Activated T-helper 1 cell treated with anti-CD3 and anti-CD28 coated beads, Interleukin-12 subunit alpha, Interleukin-12 subunit beta, Interleukin-2, Interleukin-4 antibody, amounts not matched to agents 30 ng/mL and 10 ng/mL and 1 ng/mL, durations not matched to agents 14 hours and 24 hours and 36 hours (primary cell): ENCODE measurements around the gene GRIK4. TPM values are rescaled to one million over a fixed set of nuclear protein-coding genes. Genes with fewer than 3 reads are reported as not detected.

Source experiments
- DNase-seq: peaks from one replicate; pipeline ENCODE4 v3.0.0; 2021; ENCODE audit warnings: low spot score
- H3K27ac Mint-ChIP-seq: one replicate; pipeline ENCODE4 v1.8.0; 2021; ENCODE audit warnings: mild to moderate bottlenecking, mixed read lengths
- H3K27me3 Mint-ChIP-seq: one replicate; pipeline ENCODE4 v1.8.0; 2022; ENCODE audit warnings: mild to moderate bottlenecking, moderate library complexity, mixed read lengths; ENCODE audit not compliant: insufficient read depth
- H3K36me3 Mint-ChIP-seq: one replicate; pipeline ENCODE4 v1.8.0; 2021; ENCODE audit warnings: low read depth, mixed read lengths
- H3K4me1 Mint-ChIP-seq: one replicate; pipeline ENCODE4 v1.8.0; 2021; ENCODE audit warnings: low read depth, mixed read lengths
- H3K4me3 Mint-ChIP-seq: one replicate; pipeline ENCODE4 v1.8.0; 2021; ENCODE audit warnings: mild to moderate bottlenecking, moderate library complexity, mixed read lengths
- H3K9me3 Mint-ChIP-seq: one replicate; pipeline ENCODE4 v1.8.0; 2021; ENCODE audit warnings: mixed read lengths
- intact Hi-C: fragments of 100-400 bp; cut with micrococcal nuclease; formaldehyde crosslinking; loops from one replicate; pipeline ENCODE4 v1.15.1; 2024
- total RNA-seq: library from RNA; stranded (reverse); gene quantifications from 2 replicates; pipeline ENCODE4 v1.2.3, GENCODE V29; 2022

The GRIK4 gene
- total RNA-seq, 1 donor from 2014 or later: 0.16 TPM

- no peak overlapping the region for H3K27ac Mint-ChIP-seq
- H3K36me3 Mint-ChIP-seq: no peaks in the 10 kb centered on the region
- intact Hi-C loops: no loop called here
- no peak for DNase-seq
- H3K27me3 Mint-ChIP-seq: peaks cover 15% of the 10 kb centered on the region
- H3K4me1 Mint-ChIP-seq: no peaks in the 10 kb centered on the region
- H3K9me3 Mint-ChIP-seq: no peaks in the 10 kb centered on the region
- H3K4me3 Mint-ChIP-seq: no peak overlapping the region
Observed at GRCh38 chr11:120814531-120815318, 303.2 kb downstream of the GRIK4 start.

- intact Hi-C loops: no loop called here
- H3K27ac Mint-ChIP-seq: no peak overlapping the region
Observed at GRCh38 chr11:120815319-120816100, 304.0 kb downstream of the GRIK4 start.

GRCh38 chr11:120816176-120816575, 304.6 kb downstream of the GRIK4 start:
- H3K4me1 Mint-ChIP-seq: no peaks in the 10 kb centered on the region
- DNase-seq: no peak
- H3K27ac Mint-ChIP-seq: no peak overlapping the region
- no peak overlapping the region for H3K4me3 Mint-ChIP-seq
- no peaks in the 10 kb centered on the region for H3K9me3 Mint-ChIP-seq
- no peaks in the 10 kb centered on the region for H3K36me3 Mint-ChIP-seq
- intact Hi-C loops: no loop called here
- peaks cover 15% of the 10 kb centered on the region for H3K27me3 Mint-ChIP-seq

More at GRCh38 chr11:120815319-120816100, 304.0 kb downstream of the GRIK4 start:
- peaks cover 15% of the 10 kb centered on the region for H3K27me3 Mint-ChIP-seq
- H3K4me3 Mint-ChIP-seq: no peak overlapping the region
- H3K36me3 Mint-ChIP-seq: no peaks in the 10 kb centered on the region
- H3K9me3 Mint-ChIP-seq: no peaks in the 10 kb centered on the region
- no peak for DNase-seq
- no peaks in the 10 kb centered on the region for H3K4me1 Mint-ChIP-seq

- Mint-ChIP-seq H3K36me3 (no peaks in the 10 kb centered on the region), H3K27me3 (peaks cover 15% of the 10 kb centered on the region), H3K9me3 (no peaks in the 10 kb centered on the region), H3K4me3 (no peak overlapping the region), H3K27ac (no peak overlapping the region), H3K4me1 (no peaks in the 10 kb centered on the region)
- intact Hi-C loops: no loop called here
- no peak for DNase-seq
Observed at GRCh38 chr11:120816711-120817110, 305.2 kb downstream of the GRIK4 start.

- Mint-ChIP-seq H3K9me3 (no peaks in the 10 kb centered on the region), H3K36me3 (no peaks in the 10 kb centered on the region), H3K4me1 (no peaks in the 10 kb centered on the region), H3K27ac (no peak overlapping the region), H3K27me3 (peaks cover 15% of the 10 kb centered on the region), H3K4me3 (no peak overlapping the region)
- no peak for DNase-seq
- intact Hi-C loops: no loop called here
Observed at GRCh38 chr11:120817158-120817557, 305.6 kb downstream of the GRIK4 start.

- Mint-ChIP-seq H3K9me3 (no peaks in the 10 kb centered on the region), H3K4me1 (no peaks in the 10 kb centered on the region), H3K36me3 (no peaks in the 10 kb centered on the region), H3K4me3 (no peak overlapping the region), H3K27ac (no peak overlapping the region), H3K27me3 (peaks cover 15% of the 10 kb centered on the region)
- no peak for DNase-seq
- intact Hi-C loops: no loop called here
Observed at GRCh38 chr11:120818097-120818496, 306.5 kb downstream of the GRIK4 start.

- H3K36me3 Mint-ChIP-seq: no peaks in the 10 kb centered on the region
- H3K4me3 Mint-ChIP-seq: no peak overlapping the region
- no peaks in the 10 kb centered on the region for H3K4me1 Mint-ChIP-seq
- H3K27ac Mint-ChIP-seq: no peak overlapping the region
- intact Hi-C loops: no loop called here
- H3K9me3 Mint-ChIP-seq: no peaks in the 10 kb centered on the region
- peaks cover 15% of the 10 kb centered on the region for H3K27me3 Mint-ChIP-seq
- DNase-seq: no peak
Observed at GRCh38 chr11:120819003-120819402, 307.5 kb downstream of the GRIK4 start.

GRCh38 chr11:120819437-120820365, 308.2 kb downstream of the GRIK4 start:
- H3K27me3 Mint-ChIP-seq: peaks cover 15% of the 10 kb centered on the region
- no peaks in the 10 kb centered on the region for H3K36me3 Mint-ChIP-seq
- intact Hi-C loops: no loop called here
- no peaks in the 10 kb centered on the region for H3K9me3 Mint-ChIP-seq
- H3K27ac Mint-ChIP-seq: no peak overlapping the region
- DNase-seq: no peak
- H3K4me1 Mint-ChIP-seq: no peaks in the 10 kb centered on the region
- no peak overlapping the region for H3K4me3 Mint-ChIP-seq

- Mint-ChIP-seq H3K27ac (no peak overlapping the region), H3K36me3 (no peaks in the 10 kb centered on the region), H3K9me3 (no peaks in the 10 kb centered on the region), H3K4me3 (no peak overlapping the region), H3K27me3 (peaks cover 10% of the 10 kb centered on the region), H3K4me1 (no peaks in the 10 kb centered on the region)
- no peak for DNase-seq
- intact Hi-C loops: no loop called here
Observed at GRCh38 chr11:120823159-120823558, 311.6 kb downstream of the GRIK4 start.

- intact Hi-C loops: no loop called here
- no peak for DNase-seq
- H3K27ac Mint-ChIP-seq: no peak overlapping the region
- H3K9me3 Mint-ChIP-seq: no peaks in the 10 kb centered on the region
- no peaks in the 10 kb centered on the region for H3K36me3 Mint-ChIP-seq
- no peak overlapping the region for H3K4me3 Mint-ChIP-seq
- no peaks in the 10 kb centered on the region for H3K4me1 Mint-ChIP-seq
- peaks cover 7% of the 10 kb centered on the region for H3K27me3 Mint-ChIP-seq
Observed at GRCh38 chr11:120824242-120824641, 312.7 kb downstream of the GRIK4 start.

GRCh38 chr11:120827198-120827597, 315.6 kb downstream of the GRIK4 start:
- intact Hi-C loops: no loop called here
- Mint-ChIP-seq H3K27ac (no peak overlapping the region), H3K9me3 (no peaks in the 10 kb centered on the region), H3K4me1 (no peaks in the 10 kb centered on the region), H3K36me3 (no peaks in the 10 kb centered on the region), H3K27me3 (peaks cover 2% of the 10 kb centered on the region), H3K4me3 (no peak overlapping the region)
- DNase-seq: no peak

GRCh38 chr11:120827820-120828219, 316.3 kb downstream of the GRIK4 start:
- peaks cover 2% of the 10 kb centered on the region for H3K27me3 Mint-ChIP-seq
- H3K27ac Mint-ChIP-seq: no peak overlapping the region
- H3K9me3 Mint-ChIP-seq: no peaks in the 10 kb centered on the region
- H3K4me1 Mint-ChIP-seq: no peaks in the 10 kb centered on the region
- DNase-seq: no peak
- intact Hi-C loops: no loop called here
- no peak overlapping the region for H3K4me3 Mint-ChIP-seq
- no peaks in the 10 kb centered on the region for H3K36me3 Mint-ChIP-seq
